ENCODE results near the gene PSKH1. TPM values are rescaled to one million over a fixed set of nuclear protein-coding genes. Genes with fewer than 3 reads are reported as not detected.
"Not testable (repeated sequence)": the region's sequence is repeated elsewhere in the genome, so short reads cannot be mapped to it uniquely, and the experiment has no call there.

Gene PSKH1
- total RNA-seq = 9.4 and 10.6 TPM in 2 replicates
- 31.0 TPM for polyA plus RNA-seq (2012)

GRCh38 chr16:67892899-67893742 lies at the start of gene PSKH1:
Gene PSKH1 (plus strand): TSS chr16:67893254. CDS start chr16:67908750, 15,496 bp downstream.
- DNase-seq (ENCODE audit: low read depth) = peak; percentile 96

- DNase-seq (ENCODE audit: low read depth) = no peak
Observed at GRCh38 chr16:67843343-67843765, 49.7 kb upstream of the PSKH1 start.

- no peak for DNase-seq (ENCODE audit: low read depth)
Observed at GRCh38 chr16:67844497-67844896, 48.6 kb upstream of the PSKH1 start.

- DNase-seq (ENCODE audit: low read depth) = no peak
Observed at GRCh38 chr16:67845291-67846062, 47.6 kb upstream of the PSKH1 start.

GRCh38 chr16:67846063-67846319 lies 47.1 kb upstream of the PSKH1 start:
- no peak for DNase-seq (ENCODE audit: low read depth)

- peak; percentile 98 for DNase-seq (ENCODE audit: low read depth)
Observed at GRCh38 chr16:67846320-67847063, 46.6 kb upstream of the PSKH1 start, which contains the start of gene NUTF2. Gene NUTF2 (plus strand): TSS chr16:67846933. CDS start chr16:67865131, 18,198 bp downstream.

- peak; percentile 40 for DNase-seq (ENCODE audit: low read depth)
Observed at GRCh38 chr16:67847064-67847861, 45.8 kb upstream of the PSKH1 start, which contains the start of gene CENPT. Gene CENPT (minus strand): TSS chr16:67847693. CDS start chr16:67833859, 13,834 bp downstream.

- DNase-seq (ENCODE audit: low read depth) = no peak
Observed at GRCh38 chr16:67848118-67848517, 44.9 kb upstream of the PSKH1 start.

- DNase-seq (ENCODE audit: low read depth) = no peak
Observed at GRCh38 chr16:67853670-67854069, 39.4 kb upstream of the PSKH1 start.

- DNase-seq (ENCODE audit: low read depth) = no peak
Observed at GRCh38 chr16:67855789-67856188, 37.3 kb upstream of the PSKH1 start.

GRCh38 chr16:67856927-67857546 lies 36.0 kb upstream of the PSKH1 start:
- DNase-seq (ENCODE audit: low read depth) = no peak

- peak; percentile 88 for DNase-seq (ENCODE audit: low read depth)
Observed at GRCh38 chr16:67857547-67858233, 35.4 kb upstream of the PSKH1 start.

- DNase-seq (ENCODE audit: low read depth) = no peak
Observed at GRCh38 chr16:67858500-67858899, 34.6 kb upstream of the PSKH1 start.

- DNase-seq (ENCODE audit: low read depth) = peak; percentile 74
Observed at GRCh38 chr16:67860589-67861398, 32.3 kb upstream of the PSKH1 start.

GRCh38 chr16:67861877-67862276 lies 31.2 kb upstream of the PSKH1 start:
- DNase-seq (ENCODE audit: low read depth) = no peak

GRCh38 chr16:67862623-67863583 lies 30.2 kb upstream of the PSKH1 start:
- peak; percentile 92 for DNase-seq (ENCODE audit: low read depth)

- not testable (repeated sequence) for DNase-seq (ENCODE audit: low read depth)
Observed at GRCh38 chr16:67864044-67864443, 29.0 kb upstream of the PSKH1 start.

- DNase-seq (ENCODE audit: low read depth) = no peak
Observed at GRCh38 chr16:67864594-67864993, 28.5 kb upstream of the PSKH1 start.
